GDM1 (cell line): ENCODE data around the gene CYP26A1.

Experiments used
- DNase-seq: peaks from one replicate; lab custom pipeline; 2025; lab: John Stamatoyannopoulos, UW

Gene CYP26A1

GRCh38 chr10:93073539-93074146 lies at the start of gene CYP26A1:
Gene CYP26A1, plus strand, starts transcription at chr10:93073893. Its CDS starts 42 bp downstream, at chr10:93073935.
- DNase-seq: no peak

GRCh38 chr10:93026072-93026471 lies 47.6 kb upstream of the CYP26A1 start:
- no peak for DNase-seq

- no peak for DNase-seq
These were observed 46.2 kb upstream of the CYP26A1 start for GRCh38 chr10:93027508-93027907.

GRCh38 chr10:93028883-93029282 lies 44.8 kb upstream of the CYP26A1 start:
- DNase-seq: no peak

- DNase-seq: no peak
These were observed 43.3 kb upstream of the CYP26A1 start for GRCh38 chr10:93030409-93030808.

GRCh38 chr10:93032105-93032808 lies 41.4 kb upstream of the CYP26A1 start:
- no peak for DNase-seq

GRCh38 chr10:93032809-93033137 lies 40.9 kb upstream of the CYP26A1 start:
- no peak for DNase-seq

- DNase-seq: no peak
These were observed 39.3 kb upstream of the CYP26A1 start for GRCh38 chr10:93034426-93034825.

GRCh38 chr10:93039110-93039509 lies 34.6 kb upstream of the CYP26A1 start:
- no peak for DNase-seq

- DNase-seq: peak; percentile 73
These were observed 34.0 kb upstream of the CYP26A1 start for GRCh38 chr10:93039721-93040120.

- no peak for DNase-seq
These were observed 19.2 kb upstream of the CYP26A1 start for GRCh38 chr10:93054486-93054885.

- DNase-seq: no peak
These were observed 15.6 kb upstream of the CYP26A1 start for GRCh38 chr10:93058139-93058538.

GRCh38 chr10:93059975-93060886 lies 13.5 kb upstream of the CYP26A1 start, which contains the start of gene CYP26C1:
Gene CYP26C1, plus strand, starts transcription at chr10:93060798. Its CDS starts 466 bp downstream, at chr10:93061264.
- DNase-seq: no peak

- DNase-seq: no peak
These were observed 12.7 kb upstream of the CYP26A1 start for GRCh38 chr10:93060887-93061593.

- no peak for DNase-seq
These were observed 11.8 kb upstream of the CYP26A1 start for GRCh38 chr10:93061594-93062513.

- no peak for DNase-seq
These were observed 11.1 kb upstream of the CYP26A1 start for GRCh38 chr10:93062514-93063143.

- no peak for DNase-seq
These were observed 10.3 kb upstream of the CYP26A1 start for GRCh38 chr10:93063144-93063976.

- DNase-seq: no peak
These were observed 9.6 kb upstream of the CYP26A1 start for GRCh38 chr10:93063977-93064660.
